ENCODE results near the gene PALLD. TPM values are rescaled to one million over a fixed set of nuclear protein-coding genes. Genes with fewer than 3 reads are reported as not detected.

PALLD gene
- polyA plus RNA-seq, 3 donors: 6.1 to 11.8 (median 9.9) TPM

DNA sequence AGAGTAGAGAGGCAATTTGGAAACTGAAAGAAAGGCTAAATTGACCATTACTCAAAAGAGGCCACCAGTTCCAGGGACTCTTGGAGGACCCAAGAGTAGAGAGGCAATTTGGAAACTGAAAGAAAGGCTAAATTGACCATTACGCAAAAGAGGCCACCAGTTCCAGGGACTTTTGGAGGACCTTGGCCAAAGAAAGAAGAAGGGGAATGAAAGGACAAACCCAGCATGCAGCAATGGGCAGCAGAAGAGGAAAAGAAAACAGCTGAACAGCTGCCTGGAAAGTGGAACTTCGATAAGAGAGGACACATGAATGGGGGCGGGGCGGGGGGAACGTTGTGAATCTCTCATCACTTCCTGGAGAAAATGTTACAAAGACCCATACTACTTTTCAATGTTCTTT, 80.8 kb downstream of the PALLD start:
- TF ChIP-seq CTCF (IDR thresholded peaks at IDR 0.05): no peak
- peaks cover 0 to 3% of the 10 kb centered on the region in 2 donors for H3K9me3 ChIP-seq (replicated peaks in 1 of 2; ENCODE audit: control insufficient read depth in 1 of 2, insufficient read depth in 1 of 2, low read length in 2 of 2)
- Mint-ChIP-seq H3K9me3 (peaks cover 2 to 15% (median 9%) of the 10 kb centered on the region in 7 donors), H3K36me3 (no peaks in the 10 kb centered on the region), H3K4me1 (peaks cover 5% of the 10 kb centered on the region), H3K27me3 (ENCODE audit: low read depth in 3 of 3) (peaks cover 0 to 1% (median 0%) of the 10 kb centered on the region in 3 donors), H3K27ac (peak overlapping the region in 2 of 7 donors; percentile 38 to 51), H3K4me3 (peak overlapping the region; percentile 35 to 43)
- no peak overlapping the region for H3K27ac ChIP-seq (ENCODE audit: low read depth in 1 of 2, low read length in 2 of 2)
- no peaks in the 10 kb centered on the region for H3K79me2 ChIP-seq (ENCODE audit: insufficient read depth, low read length)
- H3K4me1 ChIP-seq (ENCODE audit: control insufficient read depth in 1 of 2, insufficient read depth in 2 of 2, low read length in 2 of 2): no peaks in the 10 kb centered on the region
- no peak overlapping the region for H2AFZ ChIP-seq (ENCODE audit: insufficient read depth, low read depth, low read length, poor library complexity, severe bottlenecking)
- H3K4me3 ChIP-seq (replicated peaks in 1 of 3; ENCODE audit: low read depth in 2 of 3, low read length in 3 of 3): no peak overlapping the region
- H3K27me3 ChIP-seq (ENCODE audit: control insufficient read depth in 2 of 2, insufficient read depth in 2 of 2, low read length in 2 of 2): no peaks in the 10 kb centered on the region
- no peaks in the 10 kb centered on the region for H4K20me1 ChIP-seq (ENCODE audit: insufficient read depth, low read length)
- intact Hi-C loops (cut with micrococcal nuclease): no loop called here
- DNase-seq: no peak
- H3K4me2 ChIP-seq (replicated peaks; ENCODE audit: extremely low read depth, low read length, poor library complexity, severe bottlenecking): no peak overlapping the region
- no peak overlapping the region for H3K9ac ChIP-seq (ENCODE audit: insufficient read depth, low read length, poor library complexity, severe bottlenecking)
- no peaks in the 10 kb centered on the region for H3K36me3 ChIP-seq (replicated peaks in 1 of 2; ENCODE audit: control insufficient read depth in 1 of 2, insufficient read depth in 2 of 2, low read length in 2 of 2)
- 88% methylated on average over 1 of the region's 5 CpGs for WGBS (ENCODE audit: insufficient coverage)

DNA sequence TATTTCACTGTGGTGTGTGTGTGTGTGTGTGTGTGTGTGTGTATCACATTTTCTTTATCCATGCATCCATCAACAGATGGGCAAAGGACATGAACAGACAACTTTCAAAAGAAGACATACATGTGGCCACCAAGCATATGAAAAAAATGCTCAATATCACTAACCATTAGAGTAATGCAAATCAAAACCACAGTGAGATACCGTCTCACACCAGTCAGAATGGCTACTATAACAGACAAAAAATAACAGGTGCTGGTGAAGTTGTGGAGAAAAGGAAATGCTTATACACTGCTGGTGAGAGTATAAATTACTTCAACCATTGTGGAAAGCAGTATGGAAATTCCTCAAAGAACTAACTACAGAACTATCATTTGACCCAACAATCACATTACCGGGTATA, 83.4 kb downstream of the PALLD start:
- H2AFZ ChIP-seq (ENCODE audit: insufficient read depth, low read depth, low read length, poor library complexity, severe bottlenecking): no peak overlapping the region
- DNase-seq: no peak
- WGBS (ENCODE audit: insufficient coverage): no CpG with 5 or more reads among the region's 2 CpGs
- H3K9me3 Mint-ChIP-seq: peaks cover 2 to 13% (median 9%) of the 10 kb centered on the region in 7 donors
- no peaks in the 10 kb centered on the region for H3K27me3 ChIP-seq (ENCODE audit: control insufficient read depth in 2 of 2, insufficient read depth in 2 of 2, low read length in 2 of 2)
- H3K4me1 Mint-ChIP-seq: peaks cover 5% of the 10 kb centered on the region
- intact Hi-C loops (cut with micrococcal nuclease): no loop called here
- no peak overlapping the region for H3K27ac ChIP-seq (ENCODE audit: low read depth in 1 of 2, low read length in 2 of 2)
- H3K4me2 ChIP-seq (replicated peaks; ENCODE audit: extremely low read depth, low read length, poor library complexity, severe bottlenecking): no peak overlapping the region
- TF ChIP-seq CTCF (IDR thresholded peaks at IDR 0.05): no peak
- no peak overlapping the region for H3K27ac Mint-ChIP-seq
- peaks cover 0 to 3% of the 10 kb centered on the region in 2 donors for H3K9me3 ChIP-seq (replicated peaks in 1 of 2; ENCODE audit: control insufficient read depth in 1 of 2, insufficient read depth in 1 of 2, low read length in 2 of 2)
- no peaks in the 10 kb centered on the region for H4K20me1 ChIP-seq (ENCODE audit: insufficient read depth, low read length)
- H3K9ac ChIP-seq (ENCODE audit: insufficient read depth, low read length, poor library complexity, severe bottlenecking): no peak overlapping the region
- no peaks in the 10 kb centered on the region for H3K79me2 ChIP-seq (ENCODE audit: insufficient read depth, low read length)
- H3K4me3 Mint-ChIP-seq: no peak overlapping the region
- no peak overlapping the region for H3K4me3 ChIP-seq (replicated peaks in 1 of 3; ENCODE audit: low read depth in 2 of 3, low read length in 3 of 3)
- H3K27me3 Mint-ChIP-seq (ENCODE audit: low read depth in 3 of 3): no peaks in the 10 kb centered on the region
- no peaks in the 10 kb centered on the region for H3K36me3 ChIP-seq (replicated peaks in 1 of 2; ENCODE audit: control insufficient read depth in 1 of 2, insufficient read depth in 2 of 2, low read length in 2 of 2)
- H3K36me3 Mint-ChIP-seq: no peaks in the 10 kb centered on the region
- no peaks in the 10 kb centered on the region for H3K4me1 ChIP-seq (ENCODE audit: control insufficient read depth in 1 of 2, insufficient read depth in 2 of 2, low read length in 2 of 2)

Measured in CD14-positive monocyte (primary cell).